Ascending aorta (tissue), 2 donors: ENCODE data around the gene MROH2B. TPM values are rescaled to one million over a fixed set of nuclear protein-coding genes. Genes with fewer than 3 reads are reported as not detected.

ENCODE experiments used
- DNase-seq, 2 donors: peaks; one replicate each; pipeline ENCODE4 v3.0.0-alpha.2; 2019; ENCODE audit warnings: low spot score in 2 of 2
- H3K27ac ChIP-seq, 2 donors: fragments of 200-600 bp; sonication (generic); one replicate each; pipeline ENCODE4 v1.5.1; 2016 to 2017; ENCODE audit warnings: mild to moderate bottlenecking in 1 of 2
- H3K27me3 ChIP-seq: fragments of 200-600 bp; sonication (generic); one replicate; pipeline ENCODE4 v1.5.1; 2017
- H3K36me3 ChIP-seq, 2 donors: fragments of 200-600 bp; sonication (generic); one replicate each; pipeline ENCODE4 v1.5.1; 2016
- H3K4me1 ChIP-seq, 2 donors: fragments of 200-600 bp; sonication (generic); one replicate each; pipeline ENCODE4 v1.5.1; 2016 to 2017; ENCODE audit warnings: mild to moderate bottlenecking in 1 of 2
- H3K4me3 ChIP-seq, 2 donors: fragments of 200-600 bp; sonication (generic); one replicate each; pipeline ENCODE4 v1.5.1; 2016 to 2017; ENCODE audit warnings: mild to moderate bottlenecking in 1 of 2
- H3K9me3 ChIP-seq, 2 donors: fragments of 200-600 bp; sonication (generic); one replicate each; pipeline ENCODE4 v1.5.1; 2016
- intact Hi-C: fragments of 100-400 bp; cut with DNase I; formaldehyde crosslinking; loops from one replicate; pipeline ENCODE4 v1.15.1; 2023
- total RNA-seq: library from RNA; depleted of rRNA; stranded (reverse); fragments of >200 nt; gene quantifications from one replicate; pipeline ENCODE4 v1.1.0, GENCODE V29; 2016
- TF ChIP-seq, protein P1 (sequence below), 3 experiments: fragments of 200-600 bp in 2 of 3; fragments of 450-650 bp in 1 of 3; sonication (generic) in 2 of 3; IDR thresholded peaks; one replicate each; pipeline ENCODE4 v1.5.1; 2016 to 2019; ENCODE audit warnings: antibody characterized with exemption in 3 of 3, mild to moderate bottlenecking in 1 of 3, moderate library complexity in 1 of 3

Gene MROH2B
- total RNA-seq, 1 donor from 2014 or later: not detected

GRCh38 chr5:40973364-40974004, 97.7 kb downstream of the MROH2B start:
- DNase-seq: no peak
- no peak overlapping the region for H3K4me3 ChIP-seq
- H3K27me3 ChIP-seq: no peaks in the 10 kb centered on the region
- H3K4me1 ChIP-seq: no peaks in the 10 kb centered on the region
- H3K36me3 ChIP-seq: no peaks in the 10 kb centered on the region
- no peaks in the 10 kb centered on the region for H3K9me3 ChIP-seq
- TF ChIP-seq, protein P1, sequence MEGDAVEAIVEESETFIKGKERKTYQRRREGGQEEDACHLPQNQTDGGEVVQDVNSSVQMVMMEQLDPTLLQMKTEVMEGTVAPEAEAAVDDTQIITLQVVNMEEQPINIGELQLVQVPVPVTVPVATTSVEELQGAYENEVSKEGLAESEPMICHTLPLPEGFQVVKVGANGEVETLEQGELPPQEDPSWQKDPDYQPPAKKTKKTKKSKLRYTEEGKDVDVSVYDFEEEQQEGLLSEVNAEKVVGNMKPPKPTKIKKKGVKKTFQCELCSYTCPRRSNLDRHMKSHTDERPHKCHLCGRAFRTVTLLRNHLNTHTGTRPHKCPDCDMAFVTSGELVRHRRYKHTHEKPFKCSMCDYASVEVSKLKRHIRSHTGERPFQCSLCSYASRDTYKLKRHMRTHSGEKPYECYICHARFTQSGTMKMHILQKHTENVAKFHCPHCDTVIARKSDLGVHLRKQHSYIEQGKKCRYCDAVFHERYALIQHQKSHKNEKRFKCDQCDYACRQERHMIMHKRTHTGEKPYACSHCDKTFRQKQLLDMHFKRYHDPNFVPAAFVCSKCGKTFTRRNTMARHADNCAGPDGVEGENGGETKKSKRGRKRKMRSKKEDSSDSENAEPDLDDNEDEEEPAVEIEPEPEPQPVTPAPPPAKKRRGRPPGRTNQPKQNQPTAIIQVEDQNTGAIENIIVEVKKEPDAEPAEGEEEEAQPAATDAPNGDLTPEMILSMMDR (IDR thresholded peaks at IDR 0.05): no peak
- no peak overlapping the region for H3K27ac ChIP-seq
- intact Hi-C loops: no loop called here

- intact Hi-C loops: no loop called here
- Histone ChIP-seq H3K9me3 (no peaks in the 10 kb centered on the region), H3K27me3 (no peaks in the 10 kb centered on the region), H3K4me3 (no peak overlapping the region), H3K4me1 (no peaks in the 10 kb centered on the region), H3K36me3 (no peaks in the 10 kb centered on the region), H3K27ac (no peak overlapping the region)
- DNase-seq: no peak
- TF ChIP-seq, protein P1 (IDR thresholded peaks at IDR 0.05): no peak
These were observed 98.7 kb downstream of the MROH2B start for GRCh38 chr5:40972434-40972833.

DNA sequence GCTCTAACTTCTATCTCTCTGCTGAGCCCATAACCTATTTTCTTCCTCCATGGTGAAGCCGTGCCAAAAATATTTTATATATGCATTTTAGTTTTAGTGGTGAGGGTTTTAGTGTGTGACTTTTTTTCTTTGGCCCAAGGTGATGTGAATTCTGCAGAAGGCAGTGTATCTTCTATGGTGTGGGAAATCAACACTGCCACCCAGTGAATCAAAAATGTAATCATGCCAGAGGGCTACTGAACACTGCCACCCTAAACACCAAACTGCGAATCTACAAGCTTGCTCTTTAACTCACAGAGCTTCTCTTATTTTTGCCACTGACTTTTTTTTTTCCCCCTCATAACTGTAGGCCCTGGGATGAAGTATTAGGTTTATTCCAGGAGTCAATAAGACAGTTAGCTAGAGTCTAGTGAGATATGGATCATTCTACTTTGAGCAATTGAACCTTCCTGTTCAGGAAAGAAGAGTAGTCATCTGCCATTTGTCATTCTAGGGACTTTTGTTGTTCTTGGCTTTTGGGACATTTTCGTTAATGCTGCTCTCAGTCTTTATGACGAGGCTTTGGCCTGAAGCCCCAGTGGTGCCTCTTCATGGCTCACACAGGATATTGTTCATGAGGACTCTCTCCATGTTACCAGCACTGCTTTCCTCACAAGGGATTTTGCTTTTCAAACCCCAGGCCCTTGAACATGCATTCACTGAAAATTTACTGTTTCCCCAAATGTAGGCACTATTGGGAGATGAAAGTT, 108.8 kb downstream of the MROH2B start:
- no peaks in the 10 kb centered on the region for H3K27me3 ChIP-seq
- H3K4me1 ChIP-seq: no peaks in the 10 kb centered on the region
- no peaks in the 10 kb centered on the region for H3K9me3 ChIP-seq
- H3K36me3 ChIP-seq: no peaks in the 10 kb centered on the region
- DNase-seq: no peak
- H3K4me3 ChIP-seq: no peak overlapping the region
- TF ChIP-seq, protein P1 (IDR thresholded peaks at IDR 0.05): no peak
- no peak overlapping the region for H3K27ac ChIP-seq
- intact Hi-C loops: no loop called here

DNA sequence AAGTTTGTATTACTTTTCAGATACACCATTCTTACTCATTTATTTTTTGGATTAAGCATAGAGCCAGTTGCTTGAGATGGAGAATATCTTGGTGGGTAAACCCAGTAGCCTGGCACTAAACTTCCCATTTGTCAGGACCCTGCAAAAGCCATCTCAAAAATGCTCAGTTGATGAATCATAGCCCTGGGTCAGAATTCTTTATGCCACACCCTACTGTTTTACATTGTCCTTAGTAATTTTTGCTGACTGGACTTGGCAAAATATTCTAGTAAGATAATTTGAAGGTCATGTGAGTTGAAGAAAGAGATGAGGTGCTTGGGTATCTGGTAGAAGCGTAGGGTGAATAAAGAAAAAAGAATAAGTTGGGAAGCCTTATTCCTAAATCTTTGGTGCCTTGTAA, 111.1 kb downstream of the MROH2B start:
- Histone ChIP-seq H3K27me3 (no peaks in the 10 kb centered on the region), H3K4me1 (no peaks in the 10 kb centered on the region), H3K9me3 (no peaks in the 10 kb centered on the region), H3K36me3 (no peaks in the 10 kb centered on the region), H3K27ac (no peak overlapping the region), H3K4me3 (no peak overlapping the region)
- intact Hi-C loops: no loop called here
- DNase-seq: no peak
- TF ChIP-seq, protein P1 (IDR thresholded peaks at IDR 0.05): no peak

- Histone ChIP-seq H3K4me3 (no peak overlapping the region), H3K36me3 (no peaks in the 10 kb centered on the region), H3K9me3 (no peaks in the 10 kb centered on the region), H3K4me1 (no peaks in the 10 kb centered on the region), H3K27me3 (no peaks in the 10 kb centered on the region), H3K27ac (no peak overlapping the region)
- TF ChIP-seq, protein P1 (IDR thresholded peaks at IDR 0.05): no peak
- intact Hi-C loops: no loop called here
- DNase-seq: no peak
These were observed 112.3 kb downstream of the MROH2B start for GRCh38 chr5:40958811-40959210.
